HG03103 (cell line): Measurements from ENCODE around the gene DHRS7B.
"Not testable (repeated sequence)": the region's sequence is repeated elsewhere in the genome, so short reads cannot be mapped to it uniquely, and the experiment has no call there.

Source experiments
- ATAC-seq: cut with Tn5 transposase; IDR thresholded peaks from one replicate; pipeline ENCODE4 v1.9.1; 2021; ENCODE audit warnings: low read depth; ENCODE audit not compliant: unreplicated experiment

The DHRS7B gene

DNA sequence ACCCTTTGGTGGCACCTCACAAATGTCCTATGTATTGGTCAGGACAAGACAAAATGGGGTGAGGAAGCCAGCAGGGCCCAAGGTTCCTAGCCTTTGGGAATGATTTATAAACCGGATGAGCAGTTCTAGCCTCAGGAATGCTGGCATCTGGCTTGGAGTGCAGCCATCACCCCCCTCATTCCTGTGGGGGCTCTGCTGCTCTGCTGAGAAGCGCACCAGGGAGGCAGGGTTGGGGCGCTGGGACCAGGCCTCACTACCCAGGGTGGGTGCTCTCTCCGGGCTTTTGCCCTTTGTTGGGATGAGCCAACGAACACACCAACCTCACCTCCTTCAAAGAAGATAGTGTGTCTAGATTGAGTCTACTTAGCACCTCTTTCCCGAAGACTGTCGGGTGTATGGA is 47.9 kb downstream of the DHRS7B start:
- ATAC-seq = no peak

DNA sequence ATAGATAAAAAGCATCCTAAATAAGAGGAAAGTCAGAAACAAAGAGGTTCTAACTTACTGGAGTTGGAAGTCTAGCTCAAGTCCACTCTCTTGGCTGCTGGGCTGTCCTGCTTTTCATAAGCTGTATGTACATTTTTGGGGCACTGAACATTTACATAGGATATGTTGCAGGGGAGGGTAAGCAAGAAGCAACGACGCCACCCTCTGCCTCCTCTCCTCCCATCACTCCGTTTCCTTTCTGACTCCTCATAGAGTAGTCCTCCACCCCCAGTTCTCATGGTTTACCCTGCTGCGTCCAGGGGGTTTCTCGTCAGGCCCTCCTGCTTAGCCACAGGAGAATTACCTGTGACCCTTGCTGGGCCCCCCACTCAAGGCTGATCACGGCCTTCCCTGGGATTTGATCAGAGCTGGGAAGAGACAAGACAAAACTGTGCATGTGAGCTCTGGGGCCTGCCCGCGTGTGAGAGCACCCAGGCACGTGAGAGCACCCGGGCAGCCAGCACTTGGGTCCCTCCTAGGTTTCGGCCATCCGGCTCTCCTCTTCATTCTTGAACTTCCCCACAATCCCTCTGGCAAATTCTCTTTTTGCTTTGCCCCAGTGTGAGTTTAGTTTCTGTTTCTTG is 50.1 kb downstream of the DHRS7B start:
- no peak for ATAC-seq

DNA sequence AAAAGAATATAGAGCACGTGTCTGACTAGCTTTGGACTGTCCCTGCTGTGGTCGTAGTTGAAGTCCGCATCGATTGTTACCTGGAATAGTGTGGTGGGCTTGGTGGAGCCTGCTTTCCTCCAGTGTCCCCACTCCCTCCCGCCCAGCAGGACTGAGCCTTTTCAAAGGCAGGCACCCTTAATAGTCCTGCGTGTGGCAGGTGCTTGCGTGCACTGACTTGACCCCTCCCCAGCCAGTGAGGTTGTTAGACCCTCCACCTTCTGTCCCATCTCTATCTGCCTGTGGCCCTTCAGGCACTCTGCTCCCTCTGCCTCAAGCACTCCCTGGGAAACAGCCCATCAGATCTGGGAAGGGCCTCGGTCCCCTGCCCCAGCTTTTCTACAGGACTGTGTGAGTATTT is 50.6 kb downstream of the DHRS7B start:
- no peak for ATAC-seq

DNA sequence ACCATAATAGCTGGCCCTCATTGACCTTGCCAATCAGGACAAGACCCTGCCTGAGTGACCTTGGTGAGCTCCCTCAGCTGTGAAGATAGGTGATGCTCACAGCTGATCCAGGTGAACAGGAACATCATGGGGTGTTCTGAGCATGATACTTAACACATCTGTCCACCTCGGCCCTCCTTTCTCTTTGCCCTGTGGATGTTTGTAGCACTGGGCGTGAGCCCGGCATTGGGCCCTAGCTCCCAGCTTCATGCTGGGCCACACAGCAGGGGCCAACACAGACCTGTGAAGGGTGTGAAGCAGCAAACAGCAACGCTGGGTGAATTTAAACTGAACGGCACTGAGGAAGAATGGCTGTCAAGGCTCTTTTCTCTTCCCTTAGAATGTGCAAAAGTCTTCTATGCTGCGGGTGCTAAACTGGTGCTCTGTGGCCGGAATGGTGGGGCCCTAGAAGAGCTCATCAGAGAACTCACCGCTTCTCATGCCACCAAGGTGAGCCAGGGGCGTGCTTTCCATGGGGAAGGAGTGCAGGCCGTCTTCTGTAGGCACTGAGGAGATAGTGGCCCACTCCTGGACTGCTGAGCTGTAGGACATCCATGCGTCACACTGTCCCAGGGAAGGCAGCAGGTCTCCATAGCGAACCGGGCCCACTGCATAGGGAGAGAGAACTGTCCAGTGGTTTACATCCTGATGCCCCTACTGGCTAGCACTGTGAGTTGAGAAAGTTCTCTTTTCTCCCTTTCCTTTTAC is 51.3 kb downstream of the DHRS7B start:
- no peak for ATAC-seq

DNA sequence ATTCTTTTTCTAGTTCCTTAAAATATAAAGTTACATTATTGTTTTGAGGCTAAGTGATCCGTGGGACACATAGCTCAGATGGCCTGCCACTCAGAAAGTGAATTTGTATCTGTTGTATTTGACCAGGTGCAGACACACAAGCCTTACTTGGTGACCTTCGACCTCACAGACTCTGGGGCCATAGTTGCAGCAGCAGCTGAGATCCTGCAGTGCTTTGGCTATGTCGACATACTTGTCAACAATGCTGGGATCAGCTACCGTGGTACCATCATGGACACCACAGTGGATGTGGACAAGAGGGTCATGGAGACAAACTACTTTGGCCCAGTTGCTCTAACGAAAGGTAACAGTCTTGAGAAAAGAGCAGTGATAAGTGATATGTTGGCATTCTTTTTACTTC is 56.7 kb downstream of the DHRS7B start:
- ATAC-seq = no peak

DNA sequence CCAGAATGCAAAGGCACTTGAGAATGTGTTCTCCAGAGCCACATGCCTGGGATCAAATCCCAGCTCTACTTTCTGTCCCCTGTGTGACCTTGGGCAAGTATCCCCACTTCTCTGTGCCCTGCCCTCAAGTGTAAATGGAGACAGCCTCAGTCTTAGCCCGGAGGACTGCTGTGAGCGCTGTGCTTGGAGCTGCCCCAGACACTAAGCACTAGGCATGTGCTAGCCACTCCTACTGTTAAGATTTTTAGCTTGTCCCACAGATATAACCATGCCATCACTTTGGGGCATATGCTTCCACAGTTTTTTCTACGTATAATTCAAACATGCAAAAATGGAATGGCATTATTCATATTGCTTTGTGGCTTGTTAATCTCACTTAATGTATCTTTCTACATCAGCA is 57.8 kb downstream of the DHRS7B start:
- no peak for ATAC-seq

DNA sequence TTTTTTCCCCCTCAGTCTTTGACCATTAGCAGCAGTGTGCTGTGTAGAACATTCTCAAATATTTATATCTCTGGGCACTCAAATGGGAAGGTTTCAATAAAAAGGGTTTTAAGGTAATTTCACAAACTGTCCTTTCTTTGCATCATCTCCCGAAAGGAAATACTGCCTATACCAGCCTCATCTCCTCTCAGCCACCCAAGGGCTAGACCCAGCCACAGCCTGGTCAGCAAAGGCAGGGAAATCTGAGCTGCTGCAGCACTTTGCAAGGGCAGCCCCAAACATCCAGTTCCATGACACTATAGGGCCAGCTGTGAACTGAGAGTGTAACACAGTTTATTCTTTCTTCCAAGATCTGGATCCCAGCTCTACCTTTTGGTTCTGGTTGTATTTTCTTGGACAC is 58.3 kb downstream of the DHRS7B start:
- ATAC-seq = no peak

DNA sequence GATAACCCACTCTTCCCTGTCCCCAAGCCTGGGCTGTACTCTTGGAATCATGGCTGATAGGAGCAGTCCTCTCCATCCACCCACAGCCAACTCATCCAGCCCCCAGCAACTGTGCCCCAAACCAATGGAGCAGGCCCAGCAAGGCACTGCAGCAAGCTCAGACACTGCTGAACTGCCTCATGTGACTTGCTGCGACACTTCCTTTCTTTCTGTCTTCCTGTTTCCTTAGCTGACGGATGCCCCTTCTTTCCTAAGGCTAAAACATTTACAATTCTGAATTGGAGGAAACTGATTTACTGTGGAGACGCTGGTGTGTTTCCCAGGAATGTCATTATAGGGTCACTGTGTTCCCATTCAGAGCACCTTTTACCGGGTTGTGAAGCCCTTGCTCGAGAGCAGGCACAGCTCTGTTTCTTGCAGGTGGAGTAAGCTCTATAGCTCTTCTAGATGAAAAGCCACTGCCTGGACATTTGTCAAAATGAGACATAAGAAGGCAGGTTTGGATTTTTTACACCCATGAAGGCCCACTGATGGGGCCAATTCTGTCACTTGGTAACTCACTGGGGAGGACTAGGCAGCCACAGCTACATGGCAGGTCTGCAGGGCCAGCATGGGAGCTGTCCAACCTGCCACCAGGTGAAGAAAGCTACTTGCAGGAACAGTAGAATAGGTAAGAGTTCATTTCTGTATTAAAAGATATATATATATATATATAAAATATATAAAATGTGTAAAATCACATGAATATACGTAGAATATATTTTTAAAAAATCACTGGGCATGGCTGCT is 59.8 kb downstream of the DHRS7B start:
- ATAC-seq = no peak

DNA sequence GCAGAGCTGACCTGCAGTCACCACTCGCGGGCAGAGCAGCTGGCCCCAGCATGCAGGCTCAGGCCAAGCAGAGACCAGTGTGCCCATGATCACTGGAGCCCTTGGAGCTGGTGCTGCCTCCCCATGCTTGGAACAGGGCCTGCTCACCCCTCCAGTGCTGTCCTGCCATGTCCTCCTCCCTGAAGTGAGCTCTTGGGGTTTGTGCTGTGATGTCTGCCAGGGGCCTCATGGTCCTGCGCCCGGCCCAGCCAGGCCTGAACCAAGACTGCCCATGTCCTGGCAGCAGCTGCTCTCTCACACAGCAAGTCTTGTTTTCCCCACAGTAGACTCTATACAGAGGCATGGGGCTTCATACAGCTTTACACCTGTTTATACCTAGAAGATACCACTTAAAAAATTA is 62.6 kb downstream of the DHRS7B start:
- no peak for ATAC-seq

DNA sequence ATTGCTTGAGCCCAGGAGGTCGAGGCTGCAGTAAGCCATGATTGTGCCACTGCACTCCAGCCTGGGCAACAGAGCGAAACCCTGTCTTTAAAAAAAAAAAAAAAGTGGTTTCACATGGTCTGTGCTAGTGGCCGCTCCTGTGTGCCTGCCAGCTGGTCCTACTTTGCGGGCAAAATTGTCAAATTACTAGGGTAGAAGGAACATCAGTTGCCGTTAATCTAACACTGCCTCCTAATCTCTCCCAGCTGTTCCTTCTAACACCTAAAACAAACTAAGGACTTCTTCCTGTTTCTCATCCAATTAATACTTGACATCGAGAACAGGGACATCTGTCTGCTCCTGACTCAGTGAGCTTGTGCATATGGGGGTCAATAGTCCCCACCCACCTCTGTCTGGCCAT is 63.3 kb downstream of the DHRS7B start:
- ATAC-seq = no peak

DNA sequence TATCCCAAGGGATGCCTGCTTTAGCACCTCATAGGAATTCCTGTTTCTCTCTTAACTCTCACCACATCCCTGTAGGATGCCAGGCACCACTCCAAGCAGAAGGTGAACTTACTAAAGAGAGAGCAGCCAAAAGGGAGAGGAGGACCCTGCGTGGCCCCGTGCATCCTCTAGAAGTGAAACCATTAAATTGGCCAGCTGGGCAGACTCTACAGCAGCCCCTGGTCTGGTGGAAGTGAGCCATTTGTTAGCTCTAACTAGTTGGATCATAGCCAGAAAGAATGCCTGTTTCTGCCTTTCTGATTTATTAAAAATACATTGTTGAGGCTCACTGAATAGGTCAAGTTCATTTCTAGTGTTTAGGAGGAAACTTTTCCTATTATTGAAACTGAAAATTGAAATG is 64.9 kb downstream of the DHRS7B start:
- no peak for ATAC-seq

DNA sequence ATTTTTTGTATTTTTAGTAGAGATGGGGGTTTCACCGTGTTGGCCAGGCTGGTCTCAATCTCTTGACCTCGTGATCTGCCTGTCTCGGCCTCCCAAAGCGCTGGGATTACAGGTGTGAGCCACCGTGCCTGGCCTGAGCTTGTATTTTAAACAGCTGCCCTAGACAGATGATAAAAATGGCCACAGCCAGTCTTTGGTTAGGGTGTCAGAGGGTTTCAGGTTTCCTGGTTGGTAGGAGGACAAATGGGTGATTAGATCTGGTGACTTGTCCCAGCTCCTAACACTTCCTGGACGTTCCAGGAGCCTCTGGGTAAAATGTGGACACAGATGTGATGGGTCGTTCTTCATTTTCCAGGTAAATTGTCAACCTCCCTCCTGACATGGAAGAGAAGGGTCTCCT is 65.7 kb downstream of the DHRS7B start:
- not testable (repeated sequence) for ATAC-seq

DNA sequence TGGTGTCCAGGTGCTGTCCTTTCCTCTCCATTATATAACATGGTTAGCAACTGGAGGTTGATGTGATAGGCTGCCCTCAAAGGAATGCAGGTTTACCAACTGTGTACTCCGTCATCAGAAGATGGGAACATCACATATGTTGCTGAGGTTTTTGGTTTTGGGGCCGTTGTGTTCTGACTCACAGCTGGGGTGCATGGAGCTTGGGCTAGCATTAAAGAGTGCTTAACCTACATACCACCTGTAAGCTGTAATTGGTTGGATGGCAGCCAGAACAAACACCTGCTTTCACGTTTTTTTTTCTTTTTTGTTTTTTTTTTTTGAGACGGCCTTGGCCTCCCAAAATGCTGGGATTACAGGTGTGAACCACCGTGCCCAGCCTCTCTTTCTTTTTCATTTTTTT is 66.3 kb downstream of the DHRS7B start:
- ATAC-seq = no peak

DNA sequence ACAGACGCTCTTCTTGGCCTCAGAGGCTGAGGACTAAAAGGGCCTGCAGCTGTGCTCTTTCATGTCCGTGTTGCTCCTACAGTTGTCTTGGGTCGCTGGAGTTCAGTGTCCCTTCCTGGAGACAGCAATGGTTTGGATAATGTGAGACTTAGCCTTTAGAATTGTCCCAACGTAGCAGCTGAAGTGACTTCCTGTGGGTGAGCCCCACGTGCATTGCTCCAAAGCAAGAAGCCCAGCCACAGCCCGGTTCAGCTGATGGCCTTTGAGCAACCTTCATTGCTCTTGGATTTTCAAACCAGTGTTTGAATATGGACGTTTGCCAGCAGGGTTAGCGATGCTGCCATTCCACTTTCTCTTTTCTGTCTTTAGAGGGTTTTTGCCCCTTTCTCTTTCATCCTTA is 67.5 kb downstream of the DHRS7B start:
- no peak for ATAC-seq

DNA sequence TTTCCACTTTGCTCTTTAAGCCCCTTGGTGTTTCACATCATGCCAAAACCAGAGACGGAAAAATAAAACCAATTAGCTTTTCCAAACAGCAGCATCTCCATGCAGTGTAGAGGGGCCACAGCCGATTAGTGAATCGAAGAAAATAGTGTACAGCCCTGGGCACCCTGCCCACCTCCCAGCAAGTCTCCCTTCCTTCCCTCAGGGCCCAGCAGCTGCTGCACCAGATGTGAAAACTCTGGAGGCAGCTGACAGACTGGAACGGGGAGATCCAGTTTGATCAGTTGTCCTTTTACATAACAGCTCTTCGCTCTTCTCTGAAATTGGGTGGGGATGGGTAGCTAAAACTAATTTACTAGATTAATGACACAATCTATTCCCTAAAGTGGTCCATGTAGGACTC is 67.9 kb downstream of the DHRS7B start:
- no peak for ATAC-seq

DNA sequence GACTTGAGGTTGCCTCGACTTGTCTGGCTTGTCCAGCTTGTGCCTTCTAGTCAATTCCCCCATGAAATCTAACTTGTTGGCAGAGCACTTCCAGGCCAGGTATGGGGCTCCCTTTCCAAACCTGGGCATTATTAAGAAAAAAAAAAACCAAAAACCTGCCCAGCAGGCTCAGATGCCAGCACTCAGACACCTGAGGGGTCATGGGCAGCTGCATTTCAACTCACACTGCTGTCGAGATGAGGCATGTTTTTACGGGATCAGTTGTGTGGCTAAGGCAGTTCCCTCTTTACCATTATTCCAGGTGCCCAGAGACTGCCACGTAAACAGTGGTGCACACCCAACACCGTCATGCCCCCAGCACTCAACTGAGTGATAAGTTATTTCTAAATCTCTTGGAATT is 69.4 kb downstream of the DHRS7B start:
- ATAC-seq = no peak

DNA sequence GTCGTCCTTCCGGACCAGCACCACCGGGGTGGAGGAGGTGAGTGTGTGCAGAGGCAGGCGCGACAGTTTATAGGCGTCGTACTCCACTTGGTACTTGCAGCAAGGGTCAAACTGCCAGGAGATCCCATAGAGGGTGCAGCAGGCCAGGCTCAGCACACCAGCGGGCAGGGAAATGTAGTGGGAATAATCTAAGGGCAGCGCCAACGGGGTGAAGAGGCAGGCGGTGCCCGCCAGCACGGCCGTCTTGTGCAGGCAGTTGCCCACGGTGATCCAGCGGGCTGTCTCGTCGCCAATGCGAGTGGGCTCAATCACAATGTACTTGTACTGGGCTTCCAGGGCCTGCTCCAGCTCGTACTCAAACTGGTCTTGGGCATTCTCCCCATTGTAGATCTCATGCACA is 71.6 kb downstream of the DHRS7B start:
- ATAC-seq = no peak

DNA sequence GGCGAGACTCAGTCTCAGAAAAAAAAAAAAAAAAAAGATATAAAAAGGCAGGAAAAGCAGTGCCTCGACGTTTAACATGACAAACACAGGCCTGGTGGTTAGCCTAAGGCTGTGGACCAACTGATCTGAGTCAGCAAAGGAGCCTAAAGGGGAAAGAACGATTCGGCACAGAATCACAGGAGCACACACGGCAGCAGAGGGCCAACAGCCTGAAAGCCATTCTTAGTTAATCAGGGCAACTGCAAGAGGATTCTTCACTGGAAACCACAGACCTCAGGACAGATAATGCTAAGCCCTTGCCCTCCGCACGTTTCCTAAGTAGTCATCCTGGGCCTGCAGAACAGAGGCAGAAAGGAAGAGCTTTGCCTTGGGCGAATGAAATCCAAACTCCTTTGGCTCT is 72.5 kb downstream of the DHRS7B start:
- ATAC-seq = no peak

DNA sequence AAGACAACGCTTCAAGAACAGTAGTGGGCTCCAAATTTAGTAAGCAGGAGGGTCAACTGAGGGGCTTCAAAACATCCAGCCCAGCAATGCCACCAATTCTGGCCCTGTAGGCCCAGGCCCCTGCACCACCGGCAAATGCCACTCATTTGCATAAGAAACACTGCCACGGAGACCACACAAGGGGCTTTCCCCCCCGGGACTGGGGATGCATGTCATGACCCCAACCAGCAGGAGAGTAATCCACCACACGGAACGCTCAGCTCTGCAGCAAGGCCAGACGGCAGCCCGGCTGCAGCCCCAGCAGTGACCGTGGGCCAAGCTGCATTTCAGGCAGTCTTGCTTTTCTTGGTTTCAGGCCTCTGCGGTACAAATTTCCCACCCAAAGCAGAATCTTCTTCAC is 73.1 kb downstream of the DHRS7B start:
- no peak for ATAC-seq

DNA sequence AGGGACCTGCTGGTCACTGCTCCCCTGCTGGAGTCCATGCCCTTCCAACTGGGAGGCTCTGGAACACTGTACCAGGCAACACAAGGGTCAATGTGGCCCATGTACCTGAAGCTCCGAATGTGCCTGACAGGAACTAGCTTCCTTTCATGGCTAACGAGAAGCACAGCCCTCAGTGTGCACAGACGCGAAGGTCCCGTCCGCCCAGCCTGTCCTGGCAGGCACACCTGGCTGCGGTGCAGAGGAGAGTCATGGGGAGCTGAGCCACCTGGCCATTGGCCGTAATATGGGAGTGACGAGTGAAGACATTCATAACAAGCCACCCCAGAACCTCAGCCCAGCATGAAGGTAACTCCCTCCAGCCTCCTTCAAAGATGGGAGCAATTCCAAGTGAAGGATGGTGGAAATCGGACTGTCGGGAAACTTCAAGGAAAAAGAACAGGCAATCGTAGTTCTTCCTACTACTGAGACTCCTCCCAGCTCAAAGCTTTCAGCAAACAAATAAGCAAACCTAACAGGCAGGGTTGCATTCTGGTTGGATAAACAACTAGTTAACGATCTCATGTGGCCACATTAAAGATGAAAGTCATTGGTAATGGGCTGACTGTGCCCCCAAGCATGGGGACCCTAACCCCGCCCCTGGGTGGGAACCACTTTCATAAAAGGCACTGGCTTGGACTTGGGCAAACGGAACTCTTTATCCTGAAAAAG is 74.0 kb downstream of the DHRS7B start:
- no peak for ATAC-seq

DNA sequence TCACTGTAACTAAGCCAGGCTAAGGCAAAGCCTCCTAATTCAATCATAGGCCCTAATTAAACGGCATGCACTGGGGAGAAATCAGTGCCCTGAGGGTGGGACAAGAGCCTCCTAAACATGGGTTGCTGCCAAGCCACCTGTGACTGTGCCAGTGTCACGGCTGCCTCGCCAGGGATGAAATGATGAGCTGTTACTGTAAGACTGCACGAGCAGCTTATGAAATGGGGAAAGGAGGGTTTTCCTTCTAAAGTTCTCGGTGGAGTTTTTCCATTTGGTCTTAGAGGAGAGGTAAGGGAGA is 74.5 kb downstream of the DHRS7B start:
- ATAC-seq = no peak
